ENCODE data around the gene OR14K1. TPM values are rescaled to one million over a fixed set of nuclear protein-coding genes. Genes with fewer than 3 reads are reported as not detected.
"Not testable (repeated sequence)": the region's sequence is repeated elsewhere in the genome, so short reads cannot be mapped to it uniquely, and the experiment has no call there.

OR14K1 gene
- total and polyA plus RNA-seq, 9 of the 15 experiments (the other 6 are each of a cell fraction or from before 2014, with no cell fraction given): not detected

GRCh38 chr1:247701338-247701737, 37.1 kb upstream of the OR14K1 start:
- DNase-seq (ENCODE audit: extremely low read depth in 1 of 4, low spot score in 3 of 4): no peak
- in situ Hi-C loops (cut with MboI): no loop called here
- WGBS (ENCODE audit: insufficient coverage, low coverage, missing lambda C conversion rate): 0% methylated on average over 1 of the region's 1 CpG
- BruUV-seq (replicated peaks): no TSS peak
- no peak overlapping the region for H3K27ac ChIP-seq (ENCODE audit: extremely low read depth, low read depth, low read length)
- H3K9me3 ChIP-seq (replicated peaks; ENCODE audit: control insufficient read depth, insufficient read depth, low read depth, low read length): peaks cover 6% of the 10 kb centered on the region
- CTCF ChIA-PET (ENCODE audit: low intra/inter-chr PET ratio): no interaction called here
- intact Hi-C loops (cut with micrococcal nuclease): no loop called here
- POLR2A ChIA-PET: no interaction called here
- no peak overlapping the region for H3K9ac ChIP-seq (ENCODE audit: insufficient read depth in 1 of 2, low read depth in 2 of 2, low read length in 2 of 2)
- H3K4me3 ChIP-seq: no peak overlapping the region
- H3K27me3 ChIP-seq (ENCODE audit: control insufficient read depth in 2 of 2, insufficient read depth in 2 of 2, low read length in 2 of 2): no peaks in the 10 kb centered on the region
- H3K36me3 ChIP-seq (ENCODE audit: control insufficient read depth, insufficient read depth, low read length): no peaks in the 10 kb centered on the region
- H3K4me2 ChIP-seq (ENCODE audit: insufficient read depth, low read length): no peak overlapping the region
- H3K4me1 ChIP-seq (replicated peaks in 1 of 2; ENCODE audit: control insufficient read depth in 2 of 2, insufficient read depth in 2 of 2, low read length in 2 of 2): no peaks in the 10 kb centered on the region
- no peak overlapping the region for H2AFZ ChIP-seq (ENCODE audit: low read depth, low read length)
- no peaks in the 10 kb centered on the region for H4K20me1 ChIP-seq (replicated peaks; ENCODE audit: control insufficient read depth, insufficient read depth, low read length)
- no peak for TF ChIP-seq TAF15 (IDR thresholded peaks at IDR 0.05; ENCODE audit: low read depth, low read length)
- TF ChIP-seq PCBP1 (IDR thresholded peaks at IDR 0.05; ENCODE audit: low read depth, low read length, poor library complexity, severe bottlenecking): no peak
- no peak for TF ChIP-seq ZMIZ1 (IDR thresholded peaks at IDR 0.05; ENCODE audit: low read depth in 2 of 2, low read length in 2 of 2)
- no peak for TF ChIP-seq LARP7 (IDR thresholded peaks at IDR 0.05)
- H3K9me1 ChIP-seq (ENCODE audit: control insufficient read depth, insufficient read depth, low read length): no peaks in the 10 kb centered on the region
- ATAC-seq: no peak
- no peak for FAIRE-seq
- H3K79me2 ChIP-seq (ENCODE audit: control insufficient read depth, insufficient read depth, low read length): no peaks in the 10 kb centered on the region

GRCh38 chr1:247710681-247711080, 27.7 kb upstream of the OR14K1 start:
- POLR2A ChIA-PET; H4K20me1 ChIP-seq (replicated peaks; ENCODE audit: control insufficient read depth, insufficient read depth, low read length); BruUV-seq (replicated peaks); H3K79me2 ChIP-seq (ENCODE audit: control insufficient read depth, insufficient read depth, low read length); H3K9me3 ChIP-seq (replicated peaks; ENCODE audit: control insufficient read depth, insufficient read depth, low read depth, low read length); H3K27me3 ChIP-seq (ENCODE audit: control insufficient read depth in 2 of 2, insufficient read depth in 2 of 2, low read length in 2 of 2); DNase-seq (ENCODE audit: extremely low read depth in 1 of 4, low spot score in 3 of 4); FAIRE-seq; H3K4me3 ChIP-seq; intact Hi-C loops (cut with micrococcal nuclease); H3K36me3 ChIP-seq (ENCODE audit: control insufficient read depth, insufficient read depth, low read length); H3K27ac ChIP-seq (ENCODE audit: extremely low read depth, low read depth, low read length); H2AFZ ChIP-seq (ENCODE audit: low read depth, low read length); ATAC-seq; in situ Hi-C loops (cut with MboI); H3K4me1 ChIP-seq (replicated peaks in 1 of 2; ENCODE audit: control insufficient read depth in 2 of 2, insufficient read depth in 2 of 2, low read length in 2 of 2); H3K9ac ChIP-seq (ENCODE audit: insufficient read depth in 1 of 2, low read depth in 2 of 2, low read length in 2 of 2); H3K9me1 ChIP-seq (ENCODE audit: control insufficient read depth, insufficient read depth, low read length); H3K4me2 ChIP-seq (ENCODE audit: insufficient read depth, low read length): not testable (repeated sequence)
- CTCF ChIA-PET (ENCODE audit: low intra/inter-chr PET ratio): interaction anchor here (0.7 kb wide), 1 partner anchor 70 kb away, joined by 3 read pairs; no protein-coding TSS in a partner anchor
- WGBS (ENCODE audit: insufficient coverage, low coverage, missing lambda C conversion rate): 2% methylated on average over 5 of the region's 8 CpGs

All from K562 (cell line).